ENCODE data around the gene BOK. TPM values are rescaled to one million over a fixed set of nuclear protein-coding genes. Genes with fewer than 3 reads are reported as not detected.

BOK gene
- total and polyA plus RNA-seq, 2 of the 4 experiments (the other 2 are of a cell fraction): 13.3 to 34.4 TPM

DNA sequence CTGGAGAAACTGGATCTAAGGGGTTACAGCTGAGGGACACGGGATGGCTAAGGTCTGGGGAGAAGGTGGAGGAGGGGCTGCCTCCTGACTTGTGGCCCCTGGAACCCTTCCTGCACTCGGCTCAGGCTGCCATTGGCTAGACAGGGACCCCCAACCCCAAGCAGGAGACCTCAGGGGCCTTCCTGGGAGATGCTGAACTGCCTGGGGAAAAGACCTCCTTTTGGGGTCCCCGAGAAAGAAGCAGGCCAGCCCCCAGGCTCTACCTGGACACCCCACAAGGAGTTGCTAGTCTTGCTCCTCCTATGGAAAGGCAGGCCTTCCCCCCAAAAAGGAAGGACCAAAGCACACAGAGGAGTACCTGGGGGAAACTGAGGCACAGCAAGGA lies 10.1 kb upstream of the BOK start:
- H3K14ac ChIP-seq (replicated peaks; ENCODE audit: low read depth, low read length): peak overlapping the region; percentile 91; the same call in 1 of the 2 replicates

More for the DNA sequence above, 10.1 kb upstream of the BOK start:
- Histone ChIP-seq H2BK15ac (ENCODE audit: low read depth, low read length) (peak overlapping the region; percentile 94; the same call in 2 of the 3 replicates), H3K4me1 (ENCODE audit: control insufficient read depth, insufficient read depth, low read length) (peaks cover 47% of the 10 kb centered on the region), H3K27me3 (ENCODE audit: control insufficient read depth, insufficient read depth, low read length) (no peaks in the 10 kb centered on the region), H2AK9ac (replicated peaks; ENCODE audit: low read depth, low read length, poor library complexity) (peak overlapping the region; percentile 86), H3K4me2 (ENCODE audit: low read depth, low read length) (no peak overlapping the region), H3K18ac (ENCODE audit: low read depth, low read length) (peak overlapping the region; percentile 12; the same call in 1 of the 2 replicates), H3K4ac (ENCODE audit: low read depth, low read length) (peak overlapping the region; percentile 94), H2BK5ac (ENCODE audit: low read depth, low read length, poor library complexity, severe bottlenecking) (peak overlapping the region; percentile 87), H4K8ac (ENCODE audit: low read depth in 2 of 2, low read length in 2 of 2) (peak overlapping the region; percentile 77 to 96; a peak in 2 of 4 replicates), H2AK5ac (ENCODE audit: low read depth, low read length) (peak overlapping the region; percentile 99), H3K9ac (ENCODE audit: low read depth, low read length) (no peak overlapping the region), H3K56ac (ENCODE audit: extremely low read depth, insufficient read depth, low read length) (no peak overlapping the region), H2BK20ac (ENCODE audit: low read depth, low read length) (peak overlapping the region; percentile 94), H3K27ac (ENCODE audit: insufficient read depth, low read length) (no peak overlapping the region), H4K20me1 (ENCODE audit: insufficient read depth, low read length) (peaks cover 3% of the 10 kb centered on the region; the same call in 1 of the 2 replicates), H3K9me1 (ENCODE audit: insufficient read depth, low read length) (peaks cover 32% of the 10 kb centered on the region), H3K36me3 (ENCODE audit: control insufficient read depth, insufficient read depth, low read length) (no peaks in the 10 kb centered on the region), H3K9me3 (ENCODE audit: control insufficient read depth, insufficient read depth, low read length) (no peaks in the 10 kb centered on the region), H3K4me3 (ENCODE audit: insufficient read depth, low read depth, low read length) (no peak overlapping the region), H2AFZ (replicated peaks; ENCODE audit: low read length, poor library complexity) (no peak overlapping the region), H2BK120ac (ENCODE audit: low read depth, low read length) (peak overlapping the region; percentile 98), H4K5ac (ENCODE audit: low read depth, low read length) (no peak overlapping the region), H4K91ac (ENCODE audit: insufficient read depth, low read depth, low read length) (peak overlapping the region; percentile 97), H3K79me1 (ENCODE audit: low read depth in 1 of 2, low read length in 2 of 2) (peaks cover 4 to 28% of the 10 kb centered on the region in 2 experiments; a peak in 2 of 4 replicates), H3K23ac (ENCODE audit: low read depth, low read length) (no peak overlapping the region; the same call in 1 of the 2 replicates)
- WGBS, 2 experiments (ENCODE audit: extremely low coverage in 2 of 2, insufficient read length in 1 of 2): no CpG with 5 or more reads among the region's 3 CpGs
- intact Hi-C loops (cut with micrococcal nuclease): no loop called here
- CTCF ChIA-PET: no interaction called here
- TF ChIP-seq, protein P1, sequence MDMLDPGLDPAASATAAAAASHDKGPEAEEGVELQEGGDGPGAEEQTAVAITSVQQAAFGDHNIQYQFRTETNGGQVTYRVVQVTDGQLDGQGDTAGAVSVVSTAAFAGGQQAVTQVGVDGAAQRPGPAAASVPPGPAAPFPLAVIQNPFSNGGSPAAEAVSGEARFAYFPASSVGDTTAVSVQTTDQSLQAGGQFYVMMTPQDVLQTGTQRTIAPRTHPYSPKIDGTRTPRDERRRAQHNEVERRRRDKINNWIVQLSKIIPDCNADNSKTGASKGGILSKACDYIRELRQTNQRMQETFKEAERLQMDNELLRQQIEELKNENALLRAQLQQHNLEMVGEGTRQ (IDR thresholded peaks at IDR 0.05; ENCODE audit: low read depth, low read length): no peak
- no peak for TF ChIP-seq RCOR1 (IDR thresholded peaks at IDR 0.05; ENCODE audit: insufficient replicate concordance, low read length)
- TF ChIP-seq, protein P2, sequence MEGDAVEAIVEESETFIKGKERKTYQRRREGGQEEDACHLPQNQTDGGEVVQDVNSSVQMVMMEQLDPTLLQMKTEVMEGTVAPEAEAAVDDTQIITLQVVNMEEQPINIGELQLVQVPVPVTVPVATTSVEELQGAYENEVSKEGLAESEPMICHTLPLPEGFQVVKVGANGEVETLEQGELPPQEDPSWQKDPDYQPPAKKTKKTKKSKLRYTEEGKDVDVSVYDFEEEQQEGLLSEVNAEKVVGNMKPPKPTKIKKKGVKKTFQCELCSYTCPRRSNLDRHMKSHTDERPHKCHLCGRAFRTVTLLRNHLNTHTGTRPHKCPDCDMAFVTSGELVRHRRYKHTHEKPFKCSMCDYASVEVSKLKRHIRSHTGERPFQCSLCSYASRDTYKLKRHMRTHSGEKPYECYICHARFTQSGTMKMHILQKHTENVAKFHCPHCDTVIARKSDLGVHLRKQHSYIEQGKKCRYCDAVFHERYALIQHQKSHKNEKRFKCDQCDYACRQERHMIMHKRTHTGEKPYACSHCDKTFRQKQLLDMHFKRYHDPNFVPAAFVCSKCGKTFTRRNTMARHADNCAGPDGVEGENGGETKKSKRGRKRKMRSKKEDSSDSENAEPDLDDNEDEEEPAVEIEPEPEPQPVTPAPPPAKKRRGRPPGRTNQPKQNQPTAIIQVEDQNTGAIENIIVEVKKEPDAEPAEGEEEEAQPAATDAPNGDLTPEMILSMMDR (conservative IDR thresholded peaks at IDR 0.05; ENCODE audit: low read depth, low read length): no peak
- no peak for TF ChIP-seq CEBPB (IDR thresholded peaks at IDR 0.05; ENCODE audit: low read depth, low read length)
- no peak for TF ChIP-seq BHLHE40 (IDR thresholded peaks at IDR 0.05; ENCODE audit: low read depth, low read length)
- TF ChIP-seq SMC3 (IDR thresholded peaks at IDR 0.05; ENCODE audit: low read depth, low read length): no peak
- TF ChIP-seq, protein P3, sequence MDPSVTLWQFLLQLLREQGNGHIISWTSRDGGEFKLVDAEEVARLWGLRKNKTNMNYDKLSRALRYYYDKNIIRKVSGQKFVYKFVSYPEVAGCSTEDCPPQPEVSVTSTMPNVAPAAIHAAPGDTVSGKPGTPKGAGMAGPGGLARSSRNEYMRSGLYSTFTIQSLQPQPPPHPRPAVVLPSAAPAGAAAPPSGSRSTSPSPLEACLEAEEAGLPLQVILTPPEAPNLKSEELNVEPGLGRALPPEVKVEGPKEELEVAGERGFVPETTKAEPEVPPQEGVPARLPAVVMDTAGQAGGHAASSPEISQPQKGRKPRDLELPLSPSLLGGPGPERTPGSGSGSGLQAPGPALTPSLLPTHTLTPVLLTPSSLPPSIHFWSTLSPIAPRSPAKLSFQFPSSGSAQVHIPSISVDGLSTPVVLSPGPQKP (IDR thresholded peaks at IDR 0.05; ENCODE audit: borderline replicate concordance, low read depth, low read length): no peak
- no peak for TF ChIP-seq POLR2A (IDR thresholded peaks at IDR 0.05; ENCODE audit: low read depth, low read length)
- no peak for TF ChIP-seq MAFK (IDR thresholded peaks at IDR 0.05; ENCODE audit: low read depth, low read length)
- TF ChIP-seq MAZ (IDR thresholded peaks at IDR 0.05; ENCODE audit: borderline replicate concordance, low read depth, low read length): no peak
- TF ChIP-seq RAD21 (IDR thresholded peaks at IDR 0.05; ENCODE audit: low read length): no peak
- TF ChIP-seq NFE2L2 (IDR thresholded peaks at IDR 0.05; ENCODE audit: low read depth, low read length): no peak
- TF ChIP-seq RFX5 (IDR thresholded peaks at IDR 0.05; ENCODE audit: low read depth, low read length): no peak
- TF ChIP-seq FOS (IDR thresholded peaks at IDR 0.05; ENCODE audit: low read depth, low read length): no peak
- no peak for TF ChIP-seq MXI1 (IDR thresholded peaks at IDR 0.05; ENCODE audit: borderline replicate concordance, low read depth, low read length)
- no peak for TF ChIP-seq CHD1 (IDR thresholded peaks at IDR 0.05; ENCODE audit: low read depth, low read length)
- no TSS peak for BruUV-seq (replicated peaks)
- ATAC-seq (ENCODE audit: low read depth) (no peak), DNase-seq (no peak)
- in situ Hi-C loops (cut with MboI; ENCODE audit: low sequenced_read_pairs): no loop called here
- dilution Hi-C loops (cut with HindIII; ENCODE audit: low sequenced_read_pairs, unreplicated experiment): no loop called here
- POLR2A ChIA-PET (ENCODE audit: unreplicated experiment): no interaction called here
